ENCODE measurements around the gene SLC25A23.
"Not testable (repeated sequence)": the region's sequence is repeated elsewhere in the genome, so short reads cannot be mapped to it uniquely, and the experiment has no call there.

Gene SLC25A23

DNA sequence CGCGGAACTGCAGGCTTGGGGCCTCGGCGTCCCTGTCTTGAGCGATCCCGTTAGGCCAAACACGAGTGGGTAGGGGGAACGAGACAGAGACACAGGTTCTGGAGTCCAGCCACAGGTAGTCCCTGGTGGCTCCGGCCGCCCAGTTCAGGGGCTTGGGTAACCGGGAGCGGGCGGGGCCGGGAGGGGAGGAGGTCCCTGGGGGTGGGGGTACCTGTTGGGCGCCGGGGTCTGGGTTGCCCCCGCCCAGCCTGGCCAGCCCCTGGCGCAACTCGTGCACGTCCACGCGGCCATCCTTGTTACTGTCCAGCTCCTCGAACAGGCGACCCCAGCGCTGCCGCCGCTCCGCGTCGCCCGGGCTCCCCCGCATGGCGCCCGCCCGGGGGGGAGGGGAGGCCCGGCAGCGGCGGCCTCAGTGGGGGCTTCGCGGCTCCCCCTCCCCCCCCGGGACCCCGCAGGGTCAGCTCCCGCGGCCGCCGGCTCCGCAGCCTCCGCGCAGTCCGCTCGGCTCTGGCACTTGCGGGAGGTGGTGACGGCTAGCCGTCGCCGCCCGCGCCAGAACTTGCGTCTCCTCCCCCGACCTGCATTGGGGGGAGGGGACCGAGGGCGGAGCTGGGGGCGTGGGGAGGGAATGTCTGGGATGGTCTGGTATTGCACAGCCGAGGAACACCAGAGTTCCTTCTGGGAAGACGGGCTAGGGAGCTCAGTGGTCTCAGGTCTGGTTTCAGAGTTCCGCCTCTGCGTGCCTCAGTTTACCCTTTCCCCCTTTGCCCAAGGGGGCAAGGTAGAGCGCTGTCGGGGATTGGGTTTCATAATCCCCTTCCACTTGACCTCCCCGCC lies at the start of gene SLC25A23:
SLC25A23 (minus strand) TSS at position 531 of the 837 bp plus-strand sequence; CDS start at position 367, 164 bp downstream.
- DNase-seq (ENCODE audit: low spot score), result peak; percentile 91

DNA sequence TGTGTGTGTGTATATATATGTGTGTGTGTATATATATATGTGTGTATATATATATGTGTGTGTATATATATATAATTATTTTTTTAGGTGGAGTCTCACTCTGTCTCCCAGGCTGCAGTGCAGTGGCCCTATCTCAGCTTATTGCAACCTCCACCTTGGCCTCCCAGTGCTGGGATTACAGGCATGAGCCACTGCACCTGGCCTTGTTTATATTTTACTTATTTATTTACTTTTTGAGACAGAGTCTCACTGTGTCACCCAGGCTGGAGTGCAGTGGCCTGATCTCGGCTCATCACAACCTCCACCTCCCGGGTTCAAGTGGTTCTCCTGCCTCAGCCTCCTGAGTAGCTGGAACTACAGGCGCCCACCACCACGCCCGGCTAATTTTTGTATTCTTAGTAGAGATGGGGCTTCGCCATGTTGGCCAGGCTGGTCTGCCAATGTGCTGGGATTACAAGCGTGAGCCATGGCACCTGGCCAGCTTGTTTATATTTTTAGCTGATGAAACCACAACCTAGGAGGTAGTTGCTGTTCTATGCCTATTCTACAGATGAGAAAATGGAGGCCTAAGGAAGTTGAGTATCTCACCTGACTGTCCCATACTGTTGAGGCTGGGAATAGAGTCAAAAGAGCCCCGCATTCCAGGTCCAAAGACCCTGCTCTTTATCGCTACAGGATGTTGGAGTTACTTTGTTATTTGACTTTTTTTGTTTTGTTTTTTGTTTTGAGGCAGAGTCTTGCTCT lies 48.6 kb upstream of the SLC25A23 start:
- not testable (repeated sequence) for DNase-seq (ENCODE audit: low spot score)

DNA sequence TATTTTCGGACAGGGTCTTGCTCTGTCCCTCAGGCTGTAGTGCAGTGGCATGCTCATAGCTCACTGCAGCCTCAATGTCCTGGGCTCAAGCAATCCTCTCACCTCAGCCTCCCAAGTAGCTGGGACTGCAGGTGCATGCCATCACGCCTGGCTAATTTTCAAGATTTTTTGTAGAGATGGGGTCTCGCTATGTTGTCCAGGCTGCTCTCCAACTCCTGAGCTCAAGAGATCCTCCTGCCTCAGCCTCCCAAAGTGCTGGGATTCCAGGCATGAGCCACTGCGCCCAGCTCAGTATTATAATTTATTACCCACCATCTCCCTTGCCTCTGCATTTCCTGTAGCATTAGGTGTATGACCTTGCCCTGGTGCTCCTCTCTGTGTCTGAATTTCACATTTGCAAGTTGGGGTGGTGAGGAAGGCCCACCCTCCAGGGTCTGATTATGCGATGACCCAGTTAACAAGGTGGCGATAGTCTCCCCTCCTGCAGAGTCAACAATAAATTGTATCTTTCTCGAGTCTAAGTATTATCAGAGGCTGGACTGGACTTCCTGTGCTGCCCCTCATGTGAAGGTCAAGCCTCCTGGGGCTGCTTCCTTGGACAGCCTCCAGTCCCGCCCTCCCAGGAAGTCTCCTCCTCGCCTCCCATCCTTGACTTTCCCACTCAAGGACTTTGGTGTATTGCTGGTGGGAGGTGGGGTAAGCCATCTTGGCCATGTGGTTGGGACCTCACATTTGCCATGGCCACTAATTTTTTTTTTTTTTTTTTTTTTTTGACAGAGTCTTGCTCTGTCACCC lies 44.0 kb upstream of the SLC25A23 start:
- no peak for DNase-seq (ENCODE audit: low spot score)

DNA sequence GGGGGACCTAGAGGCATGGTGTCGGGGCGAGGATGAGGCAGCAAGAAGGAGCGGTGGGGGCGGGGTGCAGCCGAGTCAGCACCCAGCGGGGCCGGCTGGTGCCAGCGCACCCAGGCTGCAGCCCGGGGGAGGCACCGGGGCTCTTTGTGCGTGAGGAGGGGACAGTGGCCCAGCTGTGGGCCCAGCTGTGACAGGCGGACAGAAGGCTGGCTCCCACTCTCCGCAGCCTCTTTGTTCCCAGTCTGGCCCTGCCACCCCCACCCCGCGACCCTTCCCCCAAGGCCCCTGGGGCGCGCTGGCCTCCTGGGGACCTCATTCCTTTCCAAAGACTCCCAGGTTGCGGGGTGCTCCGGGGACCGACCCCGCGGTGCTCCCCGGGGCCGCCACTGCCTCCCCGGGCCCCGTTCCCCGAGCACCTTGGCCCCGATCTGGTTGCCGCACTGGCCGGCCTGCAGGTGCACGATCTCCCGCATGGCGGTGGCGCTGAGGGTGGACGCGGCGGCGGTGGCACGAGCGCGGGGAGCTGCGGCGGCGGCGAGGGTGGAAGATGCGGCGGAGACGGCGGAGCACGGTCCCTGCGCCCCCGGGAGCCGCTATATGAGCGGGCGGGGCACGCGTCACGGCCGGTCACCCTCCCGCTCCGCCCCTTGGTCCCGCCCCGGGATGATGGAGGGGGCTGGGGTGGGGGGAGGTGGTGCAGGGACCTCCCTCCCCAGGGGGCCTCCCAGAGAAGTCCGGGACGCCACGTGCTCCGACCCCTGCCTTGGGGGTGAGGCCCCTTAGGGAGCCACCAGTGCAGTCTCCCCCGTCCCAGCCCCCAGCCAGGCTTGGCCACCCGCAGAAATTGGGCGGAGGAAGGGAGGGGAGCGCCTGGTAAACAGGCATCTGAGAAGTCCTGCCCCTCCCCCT lies 42.4 kb upstream of the SLC25A23 start, which contains the start of gene TUBB4A:
TUBB4A (minus strand) TSS at position 570 of the 909 bp plus-strand sequence; CDS start at position 473, 97 bp downstream.
- DNase-seq (ENCODE audit: low spot score), result no peak

DNA sequence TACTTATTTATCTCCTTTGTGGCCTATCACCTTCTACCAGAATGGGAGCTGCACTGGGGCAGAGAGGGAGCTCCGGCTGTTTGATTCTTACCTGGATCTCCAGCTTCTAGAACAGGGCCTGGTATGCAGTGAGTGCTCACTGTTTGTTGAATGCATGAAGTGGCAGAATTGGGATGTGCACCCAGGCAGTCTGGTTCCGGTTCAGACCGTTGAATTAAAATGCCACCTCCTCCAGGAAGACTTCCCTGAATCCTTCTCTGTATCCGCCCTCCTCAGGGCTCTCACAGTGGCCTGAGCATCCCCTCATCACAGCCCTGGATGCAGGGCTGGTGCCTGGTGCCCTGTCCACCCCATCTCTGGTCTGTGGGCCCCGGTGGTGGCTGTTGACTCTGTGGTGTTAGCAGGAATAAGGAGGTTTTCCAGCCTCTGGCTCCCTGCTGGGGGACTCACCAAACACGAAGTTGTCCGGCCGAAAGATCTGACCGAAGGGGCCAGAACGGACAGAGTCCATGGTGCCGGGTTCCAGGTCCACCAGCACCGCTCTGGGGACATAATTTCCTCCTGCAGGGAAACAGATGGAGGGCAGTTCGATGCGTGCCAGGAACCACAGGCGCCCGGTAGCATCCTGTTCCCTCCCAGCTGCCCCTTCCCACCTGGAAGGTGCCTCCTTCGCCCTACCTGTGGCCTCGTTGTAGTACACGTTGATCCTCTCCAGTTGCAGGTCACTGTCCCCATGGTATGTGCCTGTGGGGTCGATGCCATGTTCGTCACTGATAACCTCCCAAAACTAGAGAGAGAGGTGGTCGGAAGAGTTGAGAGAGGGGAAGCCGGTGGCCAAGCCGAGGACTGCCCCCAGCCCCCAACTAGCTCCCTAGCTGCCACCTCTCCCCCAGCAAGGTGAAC lies 41.5 kb upstream of the SLC25A23 start:
- DNase-seq (ENCODE audit: low spot score), result no peak

DNA sequence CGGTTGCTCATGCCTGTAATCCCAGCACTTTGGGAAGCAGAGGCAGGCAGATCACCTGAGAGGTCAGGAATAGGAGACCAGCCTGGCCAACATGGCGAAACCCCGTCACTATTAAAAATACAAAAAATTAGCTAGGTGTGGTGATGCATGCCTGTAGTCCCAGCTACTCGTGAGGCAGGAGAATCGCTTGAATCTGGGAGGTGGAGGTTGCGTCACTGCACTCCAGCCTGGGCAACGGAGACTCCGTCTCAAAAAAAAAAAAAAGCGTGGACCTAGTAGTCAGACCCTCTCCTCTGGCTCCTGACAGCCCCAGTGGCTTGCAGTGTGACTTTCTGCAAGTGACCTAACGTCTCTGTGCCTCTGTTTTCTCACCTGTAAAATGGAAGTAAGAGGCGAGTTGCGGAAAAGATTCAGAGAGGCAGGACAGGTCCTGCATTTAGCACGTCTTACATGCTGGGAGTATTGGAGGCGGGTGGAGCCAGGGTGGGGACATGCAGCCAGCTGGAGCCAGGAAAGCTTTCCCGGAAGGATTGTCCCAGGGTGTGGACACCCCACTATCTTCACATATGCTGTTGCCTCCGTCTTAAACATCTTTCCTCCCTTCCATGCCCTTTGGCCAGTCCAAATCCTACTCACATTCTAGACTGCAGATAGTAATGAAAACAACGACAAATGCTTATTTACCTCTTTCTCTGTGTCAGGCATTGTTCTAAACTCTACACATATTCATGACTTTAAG lies 39.6 kb upstream of the SLC25A23 start:
- DNase-seq (ENCODE audit: low spot score), result no peak

DNA sequence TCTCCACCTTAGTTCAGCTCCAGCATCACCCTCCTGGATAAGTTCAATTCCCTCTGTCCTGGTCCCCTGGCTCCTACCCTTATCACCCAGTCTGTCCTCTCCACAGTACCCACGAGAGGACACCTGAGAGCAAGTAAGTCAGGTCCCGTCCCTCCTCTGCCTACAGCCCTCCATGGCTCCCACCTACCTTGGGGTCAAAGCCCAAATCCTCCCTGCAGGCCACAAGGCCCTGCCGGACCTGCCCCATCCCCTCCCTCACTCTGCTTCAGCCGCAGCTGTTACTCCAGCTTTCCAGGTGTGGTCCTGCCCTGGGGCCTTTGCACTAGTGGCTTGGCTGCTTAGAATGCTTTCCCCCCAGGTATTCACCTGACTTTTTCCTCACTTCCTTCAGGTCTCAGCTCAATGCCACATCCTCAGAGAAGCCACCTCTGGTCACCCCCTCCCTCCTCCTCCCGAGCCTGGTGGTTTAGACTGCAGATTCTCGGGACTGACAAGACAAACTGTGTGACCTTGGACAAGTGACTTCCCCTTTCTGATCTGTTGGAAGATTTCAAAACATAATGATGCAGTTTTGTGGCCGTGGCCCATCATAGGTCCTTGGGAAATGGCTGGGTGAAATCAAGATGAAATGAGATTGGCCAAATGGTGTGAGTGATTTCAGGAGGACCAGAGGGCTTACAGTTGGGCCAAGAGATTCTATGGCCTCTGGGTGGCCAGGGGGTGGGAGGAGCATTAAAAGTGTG lies 38.9 kb upstream of the SLC25A23 start:
- no peak for DNase-seq (ENCODE audit: low spot score)

DNA sequence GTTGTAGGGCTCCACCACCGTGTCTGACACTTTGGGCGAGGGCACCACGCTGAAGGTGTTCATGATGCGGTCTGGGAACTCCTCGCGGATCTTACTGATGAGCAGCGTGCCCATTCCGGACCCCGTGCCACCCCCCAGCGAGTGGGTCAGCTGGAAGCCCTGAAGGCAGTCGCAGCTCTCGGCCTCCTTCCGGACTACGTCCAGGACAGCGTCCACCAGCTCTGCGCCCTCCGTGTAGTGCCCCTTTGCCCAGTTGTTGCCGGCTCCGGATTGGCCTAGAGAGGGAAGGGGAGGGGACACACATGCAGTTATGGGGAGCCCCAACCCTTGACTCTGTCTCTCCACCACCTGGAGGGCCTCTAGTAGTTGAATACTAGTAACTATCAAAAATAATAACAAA lies 36.4 kb upstream of the SLC25A23 start:
- no peak for DNase-seq (ENCODE audit: low spot score)

DNA sequence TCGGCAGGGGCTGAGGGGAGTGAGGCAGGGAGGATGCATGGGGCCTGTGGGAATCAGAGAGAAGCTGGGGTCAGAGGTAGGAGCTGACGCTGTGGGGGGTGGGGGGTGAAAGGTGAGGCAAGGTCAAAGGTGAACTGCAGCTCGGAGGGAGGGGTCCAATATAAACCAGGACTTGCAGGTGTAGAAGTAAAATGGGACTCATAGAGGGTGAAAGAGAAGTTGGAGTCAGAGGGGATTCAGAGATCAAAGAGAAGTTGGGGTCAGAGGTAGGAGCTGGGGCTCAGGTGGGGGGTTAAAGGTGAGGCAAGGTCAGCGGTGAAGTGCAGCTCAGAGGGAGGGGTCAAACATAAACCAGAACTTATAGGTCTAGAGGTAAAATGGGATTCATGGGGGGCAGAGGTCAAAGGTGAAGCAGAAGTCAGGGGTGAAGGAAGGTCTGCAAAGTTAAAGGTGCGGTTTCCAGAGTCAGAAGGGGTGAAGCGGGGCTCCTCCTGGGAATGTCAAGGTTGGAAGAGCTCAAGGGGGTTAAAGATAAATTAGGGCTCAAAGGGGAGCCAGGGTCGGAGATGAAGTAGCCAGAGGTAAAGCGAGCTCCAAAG lies 34.9 kb upstream of the SLC25A23 start:
- no peak for DNase-seq (ENCODE audit: low spot score)

DNA sequence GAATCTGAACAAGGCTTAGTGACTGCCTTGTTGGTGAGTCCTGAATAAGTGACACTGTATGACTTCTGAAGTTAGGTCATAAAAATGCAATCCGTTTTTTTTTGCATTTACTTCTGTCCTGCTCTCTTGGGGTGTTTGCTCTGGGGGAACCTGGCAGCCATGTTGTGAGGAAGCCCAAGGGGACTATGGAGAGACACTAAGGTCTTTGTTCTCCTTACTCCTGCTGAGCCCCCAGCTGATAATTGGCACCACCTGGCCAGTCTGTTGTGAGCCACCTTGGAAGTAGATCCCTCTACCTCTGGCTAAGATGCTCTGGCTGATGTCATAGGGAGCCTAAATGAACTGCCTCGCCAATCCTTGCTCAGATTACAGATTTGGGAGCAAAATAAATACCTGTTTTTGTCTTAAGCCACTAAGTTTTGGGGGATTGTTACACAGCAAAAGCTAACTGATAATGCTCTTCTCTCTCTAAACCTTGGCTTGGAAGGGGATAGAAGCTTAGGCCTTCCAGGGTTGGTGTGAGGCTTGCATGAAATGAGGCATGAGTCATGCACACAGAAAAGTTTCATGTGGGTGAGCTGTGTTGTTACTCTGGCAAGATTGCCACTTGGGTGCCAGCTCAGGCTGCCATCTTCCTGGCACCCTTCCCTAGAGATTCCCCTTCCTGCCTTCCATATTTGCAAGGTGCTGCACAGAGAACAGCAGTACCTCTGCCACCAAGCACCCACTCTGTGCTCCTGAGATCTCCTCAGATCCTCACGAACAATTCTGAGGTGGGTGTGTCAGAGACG lies 32.4 kb upstream of the SLC25A23 start:
- DNase-seq (ENCODE audit: low spot score), result no peak

DNA sequence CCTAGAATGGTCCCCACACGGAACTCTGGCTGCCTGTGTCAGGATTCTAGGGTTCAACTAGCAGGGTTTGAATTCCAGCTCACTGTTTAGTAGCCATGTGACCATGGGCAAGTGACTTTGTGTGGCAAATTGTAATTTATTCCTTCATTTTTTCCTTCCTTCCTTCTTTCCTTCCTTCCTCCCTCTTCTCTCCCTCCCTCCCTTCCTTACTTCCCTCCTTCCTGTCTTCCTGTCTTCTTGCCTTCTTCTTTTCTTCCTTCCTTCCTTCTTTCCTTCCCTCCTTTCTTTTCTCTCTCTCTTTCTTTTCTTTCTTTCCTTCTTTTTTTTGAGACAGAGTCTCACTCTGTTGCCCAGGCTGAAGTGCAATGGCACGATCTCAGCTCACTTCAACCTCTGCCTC lies 30.5 kb upstream of the SLC25A23 start:
- no peak for DNase-seq (ENCODE audit: low spot score)

DNA sequence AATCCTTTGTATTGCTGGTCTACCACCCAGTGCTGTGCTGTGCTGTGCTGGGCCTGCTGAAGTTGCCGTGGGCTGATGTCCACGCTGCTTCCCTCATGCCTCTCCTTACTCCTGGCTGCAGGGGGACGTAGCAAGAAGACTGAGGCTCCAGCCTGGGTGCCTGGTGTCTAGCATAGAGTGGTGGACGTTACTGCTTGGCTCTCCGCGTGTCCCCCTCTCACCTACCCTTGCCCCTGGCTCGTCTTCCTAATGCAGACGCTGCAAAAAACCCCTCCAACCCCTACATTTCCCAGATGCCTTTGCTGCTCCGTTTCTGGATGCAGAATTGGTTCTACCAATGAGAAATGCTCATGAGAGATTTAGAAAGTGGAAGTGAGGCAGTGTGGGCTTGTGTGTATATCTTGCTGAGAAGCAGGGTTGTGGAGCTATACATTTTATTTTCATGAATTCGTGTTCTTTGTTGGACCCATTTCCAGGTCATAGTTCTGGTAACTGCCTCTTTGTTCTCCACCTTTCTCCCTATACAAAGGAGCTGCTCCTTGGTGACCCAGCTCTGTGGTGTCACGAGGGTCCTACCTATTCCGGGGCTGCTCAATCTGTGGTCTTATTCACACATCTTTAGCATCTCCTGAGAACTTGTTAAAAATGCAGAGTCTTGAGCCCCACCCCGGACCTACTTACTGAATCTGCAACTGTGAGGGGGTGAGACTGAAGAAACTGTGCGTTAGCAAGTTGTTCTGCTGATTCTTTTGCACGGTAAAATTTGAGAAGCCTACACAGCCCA lies 29.9 kb upstream of the SLC25A23 start:
- no peak for DNase-seq (ENCODE audit: low spot score)

DNA sequence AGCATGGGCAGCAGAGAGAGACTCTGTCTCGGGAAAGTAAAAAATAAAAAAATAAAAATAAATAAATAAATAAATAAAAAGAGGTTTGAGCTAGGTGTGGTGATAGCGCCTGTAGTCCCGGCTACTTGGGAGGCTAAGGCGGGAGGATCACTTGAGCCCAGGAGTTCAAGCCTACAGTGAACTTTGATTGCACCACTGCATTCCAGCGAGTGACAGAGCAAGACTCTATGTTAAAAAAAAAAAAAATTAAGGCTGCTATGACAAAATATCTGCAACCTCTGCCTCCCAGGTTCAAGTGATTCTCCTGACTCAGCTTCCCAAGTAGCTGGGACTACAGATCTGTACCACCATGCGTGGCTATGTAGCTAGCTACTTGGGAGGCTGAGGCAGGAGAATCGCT lies 25.2 kb upstream of the SLC25A23 start:
- no peak for DNase-seq (ENCODE audit: low spot score)

DNA sequence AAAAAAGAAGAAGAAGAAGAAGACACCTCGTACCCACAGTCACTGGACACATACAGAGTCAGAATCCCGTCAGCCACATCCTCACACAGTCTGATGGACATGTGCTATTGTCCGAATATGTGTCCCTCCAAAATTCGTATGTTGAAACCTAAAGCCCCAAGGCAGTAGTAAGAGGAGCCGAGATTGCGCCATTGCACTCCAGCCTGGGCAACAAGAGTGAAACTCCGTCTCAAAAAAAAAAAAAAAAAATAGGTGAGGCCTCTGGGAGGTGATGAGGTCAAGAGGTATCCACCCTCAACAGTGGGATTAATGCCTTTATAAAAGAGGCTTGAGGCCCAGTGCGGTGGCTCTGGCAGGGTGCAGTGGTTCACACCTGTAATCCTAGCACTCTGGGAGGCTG lies 24.6 kb upstream of the SLC25A23 start:
- DNase-seq (ENCODE audit: low spot score), result no peak

DNA sequence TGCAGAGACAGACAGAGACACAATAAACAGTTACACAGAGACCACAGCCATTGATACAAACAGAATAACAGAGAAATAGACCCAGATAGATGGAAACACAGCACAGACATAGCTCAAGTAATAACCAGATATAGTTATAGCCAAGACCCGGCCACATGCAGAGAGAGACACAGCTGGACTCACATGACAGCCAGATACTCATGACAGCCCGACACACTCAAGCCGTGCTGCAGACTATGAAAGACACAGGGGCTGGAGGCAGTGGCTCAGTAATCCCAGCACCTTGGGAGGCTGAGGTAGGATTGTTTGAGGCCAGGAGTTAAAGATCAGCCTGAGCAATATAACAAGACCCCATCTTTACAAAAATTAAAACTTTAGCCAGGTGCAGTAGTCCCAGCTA lies 23.6 kb upstream of the SLC25A23 start:
- no peak for DNase-seq (ENCODE audit: low spot score)

DNA sequence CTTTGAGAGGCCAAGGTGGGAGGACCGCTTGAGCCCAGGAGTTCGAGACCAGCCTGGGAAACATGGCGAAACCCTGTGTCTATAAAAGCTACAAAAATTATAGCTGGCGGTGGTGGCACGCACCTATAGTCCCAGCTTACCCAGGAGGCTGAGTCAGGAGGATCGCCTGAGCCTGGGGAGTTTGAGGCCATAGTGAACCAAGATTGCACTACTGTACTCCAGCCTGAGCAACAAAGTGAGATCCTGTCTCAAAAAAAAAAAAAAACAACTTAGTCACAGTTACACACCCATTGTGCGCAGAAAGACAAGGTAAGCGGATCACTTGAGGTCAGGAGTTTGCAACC lies 22.7 kb upstream of the SLC25A23 start:
- no peak for DNase-seq (ENCODE audit: low spot score)

All from AG08396 (cell line).